Uterus (tissue), 2 donors: Measurements from ENCODE around the gene PDP2.

Experiments used
- CTCF ChIP-seq, 4 experiments: fragments of 200-600 bp in 2 of 4; fragments of 450-650 bp in 2 of 4; sonication (generic) in 2 of 4; IDR thresholded peaks; one replicate each; pipeline ENCODE4 v1.5.1; 2016 to 2019; ENCODE audit warnings: antibody characterized with exemption in 4 of 4, mild to moderate bottlenecking in 2 of 4, moderate library complexity in 1 of 4
- POLR2A ChIP-seq, 2 donors: fragments of 450-650 bp; IDR thresholded peaks; one replicate each; pipeline ENCODE4 v1.6.1; 2016; ENCODE audit warnings: antibody characterized with exemption in 2 of 2, mild to moderate bottlenecking in 1 of 2, moderate library complexity in 1 of 2

DNA sequence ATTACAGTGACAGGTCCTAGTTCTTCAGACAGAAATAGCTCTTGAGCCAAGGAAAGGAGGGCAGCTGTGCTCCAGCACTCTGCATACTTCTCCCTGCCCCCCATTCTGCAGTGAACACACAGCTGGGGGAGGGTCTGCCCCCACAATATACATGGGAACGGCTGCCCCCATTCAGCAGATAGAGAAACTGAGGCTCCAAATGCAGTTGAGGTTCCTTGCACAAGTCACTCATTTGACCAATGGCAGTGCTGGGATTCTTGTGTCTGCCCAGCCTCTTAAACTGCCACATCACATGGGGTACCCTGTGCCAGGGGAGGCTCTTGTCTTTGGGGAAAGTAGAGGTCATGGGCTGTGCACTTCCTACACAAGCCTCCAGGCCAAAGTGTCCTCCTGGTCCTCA lies 10.9 kb upstream of the PDP2 start:
- TF ChIP-seq CTCF (IDR thresholded peaks at IDR 0.05) = no peak
- no peak for TF ChIP-seq POLR2A (IDR thresholded peaks at IDR 0.05)
